Liver (tissue), 9 donors: ENCODE results near the gene STX19. TPM values are rescaled to one million over a fixed set of nuclear protein-coding genes. Genes with fewer than 3 reads are reported as not detected.

Source experiments
- DNase-seq: peaks from one replicate; pipeline ENCODE4 v3.0.0-alpha.2; 2017; ENCODE audit warnings: low spot score
- H3K27ac ChIP-seq, 2 donors: one replicate each; pipeline ENCODE4 v1.7.0; 2013; ENCODE audit warnings: inconsistent platforms in 2 of 2, low read length in 2 of 2, control low read depth in 1 of 2, low read depth in 1 of 2, mild to moderate bottlenecking in 1 of 2
- H3K27me3 ChIP-seq, 4 donors: one replicate each; pipeline versions ENCODE4 v1.6.1 to v1.7.0; 2013; ENCODE audit warnings: low read length in 3 of 4, inconsistent platforms in 1 of 4, mild to moderate bottlenecking in 1 of 4, moderate library complexity in 1 of 4; ENCODE audit not compliant: control insufficient read depth in 4 of 4, insufficient read depth in 4 of 4
- H3K36me3 ChIP-seq, 4 donors: one replicate each; pipeline versions ENCODE4 v1.6.1 to v1.7.0; 2013; ENCODE audit warnings: low read length in 3 of 4, mild to moderate bottlenecking in 3 of 4, low read depth in 1 of 4, moderate library complexity in 1 of 4; ENCODE audit not compliant: control insufficient read depth in 4 of 4, insufficient read depth in 3 of 4
- H3K4me1 ChIP-seq, 4 donors: one replicate each; pipeline versions ENCODE4 v1.6.1 to v1.7.0; 2013; ENCODE audit warnings: low read length in 3 of 4, mild to moderate bottlenecking in 3 of 4, moderate library complexity in 1 of 4; ENCODE audit not compliant: control insufficient read depth in 4 of 4, insufficient read depth in 4 of 4
- H3K4me3 ChIP-seq, 3 donors: one replicate each; pipeline versions ENCODE4 v1.6.1 to v1.7.0; 2013; ENCODE audit warnings: low read length in 3 of 3, control low read depth in 1 of 3, low read depth in 1 of 3, mild to moderate bottlenecking in 1 of 3
- H3K9ac ChIP-seq, 2 donors: one replicate each; pipeline ENCODE4 v1.7.0; 2013; ENCODE audit warnings: low read length in 2 of 2, mild to moderate bottlenecking in 2 of 2, moderate library complexity in 2 of 2, control low read depth in 1 of 2, low read depth in 1 of 2
- H3K9me3 ChIP-seq, 4 donors: one replicate each; pipeline versions ENCODE4 v1.6.1 to v1.7.0; 2013; ENCODE audit warnings: low read length in 3 of 4; ENCODE audit not compliant: control insufficient read depth in 4 of 4
- ATF3 ChIP-seq: IDR thresholded peaks from 2 replicates; pipeline ENCODE4 v1.6.1; 2016; ENCODE audit warnings: antibody characterized with exemption
- CTCF ChIP-seq: fragments of 150-350 bp; IDR thresholded peaks from 2 replicates; pipeline ENCODE4 v1.5.1; 2017; ENCODE audit warnings: improper control_type of control experiment, low read depth, low read length; ENCODE audit not compliant: missing input control
- EGR1 ChIP-seq, 2 donors: IDR thresholded peaks; 2 replicates each; pipeline ENCODE4 v1.6.1; 2016 to 2018; ENCODE audit warnings: antibody characterized with exemption in 2 of 2, low read depth in 2 of 2
- FOXA1 ChIP-seq: IDR thresholded peaks from 2 replicates; pipeline ENCODE4 v1.6.1; 2016; ENCODE audit warnings: antibody characterized with exemption
- GABPA ChIP-seq, 2 donors: IDR thresholded peaks in 1 of 2; conservative IDR thresholded peaks in 1 of 2; 2 replicates each; pipeline ENCODE4 v1.6.1; 2016; ENCODE audit warnings: antibody characterized with exemption in 2 of 2, mild to moderate bottlenecking in 1 of 2, moderate library complexity in 1 of 2
- HNF4A ChIP-seq, 2 donors: conservative IDR thresholded peaks; 2 replicates each; pipeline ENCODE4 v1.6.1; 2016; ENCODE audit warnings: antibody characterized with exemption in 2 of 2, mild to moderate bottlenecking in 2 of 2
- HNF4G ChIP-seq: IDR thresholded peaks from 2 replicates; pipeline ENCODE4 v1.6.1; 2016; ENCODE audit warnings: antibody characterized with exemption
- MAX ChIP-seq: IDR thresholded peaks from 2 replicates; pipeline ENCODE4 v1.6.1; 2016; ENCODE audit warnings: antibody characterized with exemption
- NR2F2 ChIP-seq: IDR thresholded peaks from 2 replicates; pipeline ENCODE4 v1.6.1; 2016; ENCODE audit warnings: antibody characterized with exemption
- RAD21 ChIP-seq, 2 donors: IDR thresholded peaks; 2 replicates each; pipeline ENCODE4 v1.6.1; 2016; ENCODE audit warnings: antibody characterized with exemption in 2 of 2, mild to moderate bottlenecking in 2 of 2
- REST ChIP-seq: IDR thresholded peaks from 2 replicates; pipeline ENCODE4 v1.6.1; 2016; ENCODE audit warnings: antibody characterized with exemption, mild to moderate bottlenecking
- RXRA ChIP-seq, 2 donors: IDR thresholded peaks; 2 replicates each; pipeline ENCODE4 v1.6.1; 2017 to 2018; ENCODE audit warnings: antibody characterized with exemption in 2 of 2, mild to moderate bottlenecking in 1 of 2
- SP1 ChIP-seq: IDR thresholded peaks from 2 replicates; pipeline ENCODE4 v1.6.1; 2018; ENCODE audit warnings: antibody characterized with exemption, mild to moderate bottlenecking
- TAF1 ChIP-seq: conservative IDR thresholded peaks from 2 replicates; pipeline ENCODE4 v1.6.1; 2016; ENCODE audit warnings: antibody characterized with exemption, mild to moderate bottlenecking
- YY1 ChIP-seq: IDR thresholded peaks from 2 replicates; pipeline ENCODE4 v1.6.1; 2016; ENCODE audit warnings: antibody characterized with exemption, mild to moderate bottlenecking
- ZBTB33 ChIP-seq: IDR thresholded peaks from 2 replicates; pipeline ENCODE4 v1.6.1; 2016; ENCODE audit warnings: antibody characterized with exemption
- WGBS: extraction: QIAGEN DNeasy Blood & Tissue Kit; methylation state at CpG from one replicate; pipeline ENCODE4 v1.1.7; 2013; 5-methylcytosine and 5-hydroxymethylcytosine counted together
- polyA plus RNA-seq, 2 donors: library from polyadenylated mRNA; stranded (reverse) in 1 of 2; unstranded in 1 of 2; fragments of 200-250 nt in 1 of 2; fragments of >200 nt in 1 of 2; fragmentation: Nextera tagmentation in 1 of 2; extraction: Ambion mirVana in 1 of 2; gene quantifications; one replicate each; pipeline versions ENCODE4 v1.2.1 to v1.2.3, GENCODE V29; 2013 to 2015
- total RNA-seq, 2 donors: library from RNA; depleted of rRNA; stranded (reverse); fragments of >200 nt; gene quantifications; one replicate each; pipeline ENCODE4 v1.2.3, GENCODE V29; 2014
- donor health status: healthy.
- donor health status: healthy.
- donor health status: healthy.
- donor health status: healthy.
- donor health status: healthy.

The STX19 gene
- total and polyA plus RNA-seq, 4 donors, result 0.18 TPM; not detected in 3

GRCh38 chr3:93973131-93974126 is 55.0 kb downstream of the STX19 start, which contains the start of gene PROS1:
TSS of gene PROS1 (minus strand) at chr3:93973896. CDS start at chr3:93973749, 147 bp downstream.
- no peaks in the 10 kb centered on the region for H3K9me3 ChIP-seq
- peak; percentile 77 for DNase-seq
- H3K36me3 ChIP-seq, result peaks cover 0 to under 1% (median 0%) of the 10 kb centered on the region in 4 donors
- peak within 1 kb of the TSS; percentile 86 to 88 for H3K9ac ChIP-seq
- peak within 1 kb of the TSS; percentile 54 to 98 (median 92) for H3K4me3 ChIP-seq
- H3K4me1 ChIP-seq, result peaks cover 1 to 11% (median 3%) of the 10 kb centered on the region in 4 donors
- H3K27ac ChIP-seq, result peak within 1 kb of the TSS; percentile 89 to 96
- H3K27me3 ChIP-seq, result no peaks in the 10 kb centered on the region
- TF ChIP-seq NR2F2 (no peak), ZBTB33 (no peak), REST (peak; percentile 20), SP1 (peak; percentile 89), GABPA (IDR thresholded peaks at IDR 0.05 in 1 of 2, conservative IDR thresholded peaks at IDR 0.05 in 1 of 2) (peak in 1 of 2 donors; percentile 24), HNF4G (peak; percentile 84), ATF3 (peak; percentile 36), MAX (peak; percentile 73), TAF1 (peak; percentile 24), RAD21 (IDR thresholded peaks at IDR 0.05) (peak; percentile 41 to 55), CTCF (no peak), HNF4A (conservative IDR thresholded peaks at IDR 0.05) (peak; percentile 93 to 96), EGR1 (IDR thresholded peaks at IDR 0.05; ENCODE audit: low read depth in 2 of 2) (peak; percentile 39 to 89), RXRA (IDR thresholded peaks at IDR 0.05) (peak; percentile 41 to 53), YY1 (peak; percentile 80), FOXA1 (no peak)
- under 1% methylated on average over 53 of the region's 53 CpGs for WGBS
